ENCODE results near the gene MIA.

- TF ChIP-seq CTCF (IDR thresholded peaks at IDR 0.05), result no peak
- no peak for TF ChIP-seq REST (IDR thresholded peaks at IDR 0.05; ENCODE audit: insufficient read depth in 1 of 2, low read depth in 2 of 2, low read length in 1 of 2)
- TF ChIP-seq TCF7L2 (IDR thresholded peaks at IDR 0.05; ENCODE audit: low read depth, low read length), result no peak
- TF ChIP-seq POLR2AphosphoS5 (IDR thresholded peaks at IDR 0.05; ENCODE audit: low read depth, low read length), result no peak
- TF ChIP-seq SIN3A (IDR thresholded peaks at IDR 0.05; ENCODE audit: borderline replicate concordance, insufficient read depth, low read depth, low read length), result no peak
Observed at GRCh38 chr19:40801426-40802299, 26.3 kb downstream of the MIA start.
